HepG2 (cell line): Measurements from ENCODE around the gene ADSS1. TPM values are rescaled to one million over a fixed set of nuclear protein-coding genes. Genes with fewer than 3 reads are reported as not detected.
A peak's percentile ranks its signal among the peaks of the same experiment; 100 is the strongest.

Source experiments
- ATAD3A ChIP-seq: sonication (generic); formaldehyde crosslinking; IDR thresholded peaks from 2 replicates; pipeline ENCODE4 v1.4.0; 2020; ENCODE audit warnings: missing genetic modification reagents
- ATF2 ChIP-seq: sonication (generic); formaldehyde crosslinking; IDR thresholded peaks from 2 replicates; pipeline ENCODE4 v1.4.0; 2020; ENCODE audit warnings: missing genetic modification reagents
- ATF7 ChIP-seq, 2 experiments: fragments of 450-650 bp in 1 of 2; sonication (generic) in 1 of 2; formaldehyde crosslinking in 1 of 2; IDR thresholded peaks; 2 replicates each; pipeline versions ENCODE4 v1.4.0 to v1.6.1; 2016 to 2020; ENCODE audit warnings: antibody characterized with exemption in 1 of 2, mild to moderate bottlenecking in 1 of 2, missing genetic modification reagents in 1 of 2
- CEBPZ ChIP-seq: IDR thresholded peaks from 2 replicates; pipeline ENCODE4 v1.6.1; 2012; ENCODE audit warnings: low read length, improper control_type of control experiment
- CENPBD1 ChIP-seq: sonication (generic); formaldehyde crosslinking; IDR thresholded peaks from 2 replicates; pipeline ENCODE4 v1.8.0; 2022; ENCODE audit warnings: missing genetic modification reagents, low read depth, mild to moderate bottlenecking, borderline replicate concordance
- HMG20B ChIP-seq: conservative IDR thresholded peaks from 2 replicates; pipeline ENCODE4 v1.6.1; 2016; ENCODE audit warnings: missing genetic modification reagents, missing compliant biosample characterization
- KLF11 ChIP-seq: IDR thresholded peaks from 2 replicates; pipeline ENCODE4 v1.6.1; 2016; ENCODE audit warnings: missing compliant biosample characterization
- TAF1 ChIP-seq: sonication (generic); formaldehyde crosslinking; IDR thresholded peaks from 2 replicates; pipeline ENCODE4 v1.4.0; 2020; ENCODE audit warnings: missing genetic modification reagents
- ZBTB37 ChIP-seq: sonication (generic); formaldehyde crosslinking; IDR thresholded peaks from 2 replicates; pipeline ENCODE4 v1.4.0; 2020; ENCODE audit warnings: mild to moderate bottlenecking, missing genetic modification reagents
- ZNF275 ChIP-seq: sonication (generic); formaldehyde crosslinking; IDR thresholded peaks from 2 replicates; pipeline ENCODE4 v1.8.0; 2022; ENCODE audit warnings: missing genetic modification reagents, mild to moderate bottlenecking, inconsistent platforms, borderline replicate concordance
- ZNF329 ChIP-seq: sonication (generic); formaldehyde crosslinking; IDR thresholded peaks from 2 replicates; pipeline ENCODE4 v1.9.0; 2021; ENCODE audit warnings: low read depth, mild to moderate bottlenecking, missing genetic modification reagents
- ZNF556 ChIP-seq: sonication (generic); formaldehyde crosslinking; IDR thresholded peaks from 2 replicates; pipeline ENCODE4 v1.4.0; 2020; ENCODE audit warnings: mild to moderate bottlenecking, missing genetic modification reagents, borderline replicate concordance
- ZNF558 ChIP-seq: sonication (generic); formaldehyde crosslinking; IDR thresholded peaks from 2 replicates; pipeline ENCODE4 v1.9.0; 2022; ENCODE audit warnings: mild to moderate bottlenecking, missing genetic modification reagents, borderline replicate concordance
- ZNF605 ChIP-seq: sonication (generic); formaldehyde crosslinking; IDR thresholded peaks from 2 replicates; pipeline ENCODE4 v1.8.0; 2022; ENCODE audit warnings: mild to moderate bottlenecking, missing genetic modification reagents
- ZNF672 ChIP-seq: sonication (generic); formaldehyde crosslinking; IDR thresholded peaks from 2 replicates; pipeline ENCODE4 v1.8.1; 2022; ENCODE audit warnings: missing genetic modification reagents
- ZNF776 ChIP-seq: sonication (generic); formaldehyde crosslinking; IDR thresholded peaks from 2 replicates; pipeline ENCODE4 v1.4.0; 2020; ENCODE audit warnings: mild to moderate bottlenecking, missing genetic modification reagents
- ZNF788 ChIP-seq: sonication (generic); formaldehyde crosslinking; IDR thresholded peaks from 2 replicates; pipeline ENCODE4 v1.5.0; 2020; ENCODE audit warnings: mild to moderate bottlenecking, missing genetic modification reagents, borderline replicate concordance
- ZNF800 ChIP-seq: sonication (generic); formaldehyde crosslinking; IDR thresholded peaks from 2 replicates; pipeline ENCODE4 v1.4.0; 2020; ENCODE audit warnings: missing genetic modification reagents
- polyA plus RNA-seq, 8 experiments: library from polyadenylated mRNA; depleted of rRNA in 3 of 8; stranded (reverse) in 7 of 8; unstranded in 1 of 8; fragments of >200 nt; fragmentation: Illumina TruSeq in 4 of 8; extraction: Trizol in 4 of 8; gene quantifications; 2 replicates each; pipeline versions ENCODE4 v1.2.1 to v1.2.3, GENCODE V29; 2011 to 2016; ENCODE audit warnings: low read depth in 4 of 8, missing spikeins in 1 of 8, mixed read lengths in 1 of 8; ENCODE audit not compliant: insufficient read depth in 1 of 8
- total RNA-seq, 5 experiments: library from RNA; depleted of rRNA; stranded (reverse); fragments of >200 nt; fragmentation: Illumina TruSeq; extraction: Trizol; gene quantifications; 2 replicates each; pipeline ENCODE4 v1.2.3, GENCODE V29; 2016; ENCODE audit warnings: low read depth in 1 of 5

The ADSS1 gene
- total and polyA plus RNA-seq, 2 of the 13 experiments (the other 11 are each of a cell fraction or from before 2014, with no cell fraction given): 1.0 to 36.7 TPM

GRCh38 chr14:104734991-104735779, 11.2 kb downstream of the ADSS1 start (continued):
- TF ChIP-seq ZNF275 (CRISPR knock-in tag) (no peak), CEBPZ (no peak), ZNF558 (CRISPR knock-in tag) (no peak; the same call in 1 of the 2 replicates), ZNF672 (CRISPR knock-in tag) (no peak), ZNF788 (CRISPR knock-in tag) (peak; percentile 94), HMG20B (no peak), KLF11 (CRISPR knock-in tag) (peak; percentile 37; the same call in 1 of the 2 replicates), ZNF605 (CRISPR knock-in tag) (peak; percentile 48; the same call in 1 of the 2 replicates), ATF2 (CRISPR knock-in tag) (0 out of 2 replicates have a peak, but pooled peaks have one; percentile 23), ZNF556 (CRISPR knock-in tag) (peak; percentile 57; the same call in 1 of the 2 replicates), CENPBD1 (no peak), TAF1 (CRISPR knock-in tag) (peak; percentile 61), ZBTB37 (CRISPR knock-in tag) (0 out of 2 replicates have a peak, but pooled peaks have one; percentile 52), ZNF800 (CRISPR knock-in tag) (no peak), ATF7 (IDR thresholded peaks at IDR 0.05) (no peak), ATF7 (CRISPR knock-in tag; IDR thresholded peaks at IDR 0.05) (no peak), ATAD3A (no peak), ZNF776 (CRISPR knock-in tag) (peak; percentile 95; the same call in 1 of the 2 replicates), ZNF329 (CRISPR knock-in tag) (0 out of 2 replicates have a peak, but pooled peaks have one; percentile 19)
